ENCODE data around the gene MVB12B.
"Not testable (repeated sequence)": the region's sequence is repeated elsewhere in the genome, so short reads cannot be mapped to it uniquely, and the experiment has no call there.

The MVB12B gene

DNA sequence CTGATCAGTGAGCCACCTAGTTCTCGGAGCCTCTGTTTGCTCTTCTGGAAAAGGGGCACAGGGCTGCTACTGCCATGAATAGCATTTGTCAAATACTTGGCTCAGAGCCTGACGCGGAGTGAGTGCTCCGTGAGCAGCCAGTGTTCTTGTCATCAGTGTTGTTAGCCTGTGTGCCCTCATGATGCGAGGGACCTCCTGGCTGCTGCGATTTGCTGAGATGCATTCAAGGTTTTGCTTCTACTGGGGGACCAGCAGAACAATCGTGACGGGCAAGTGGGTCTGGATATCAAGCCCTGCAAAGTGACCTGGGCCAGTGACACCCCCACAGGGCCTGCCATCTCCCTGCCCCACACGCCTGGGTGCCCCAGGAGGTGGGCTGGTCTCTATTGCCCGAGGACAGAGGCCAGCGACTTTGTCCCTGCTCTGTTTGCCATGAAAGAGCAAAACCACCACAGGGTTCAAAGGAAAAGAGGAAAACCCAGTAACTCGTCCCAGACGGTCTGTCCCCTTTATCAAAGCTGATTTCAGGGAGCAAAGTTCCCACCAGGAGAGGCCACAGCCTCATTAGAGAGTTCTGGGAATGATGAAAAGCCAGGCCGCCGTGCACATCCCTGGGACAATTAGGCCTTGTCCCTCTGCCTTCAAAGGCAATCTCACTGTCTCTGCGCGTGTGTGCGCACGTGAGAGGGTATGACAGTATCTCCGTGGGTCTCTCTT lies 200.6 kb downstream of the MVB12B start:
- DNase-seq = no peak

DNA sequence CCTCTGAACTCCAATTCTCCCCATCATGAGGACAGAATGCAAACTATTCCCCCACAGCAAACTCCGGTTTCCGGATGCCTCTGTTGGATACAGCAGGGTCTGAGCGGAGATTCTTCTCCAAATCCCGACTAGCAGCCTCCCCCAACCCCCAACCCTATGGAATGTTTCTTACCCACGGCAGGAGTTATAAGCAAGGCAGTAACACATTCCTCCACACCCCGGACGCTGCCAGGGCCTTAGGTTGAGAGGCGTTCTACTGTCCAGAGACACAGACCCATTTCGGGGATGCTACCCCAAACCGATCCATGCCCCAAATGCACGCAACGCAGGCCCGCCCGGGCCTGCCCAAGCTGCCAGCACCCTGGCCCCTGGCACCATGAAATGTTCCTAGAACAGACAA lies 201.5 kb downstream of the MVB12B start:
- no peak for DNase-seq

DNA sequence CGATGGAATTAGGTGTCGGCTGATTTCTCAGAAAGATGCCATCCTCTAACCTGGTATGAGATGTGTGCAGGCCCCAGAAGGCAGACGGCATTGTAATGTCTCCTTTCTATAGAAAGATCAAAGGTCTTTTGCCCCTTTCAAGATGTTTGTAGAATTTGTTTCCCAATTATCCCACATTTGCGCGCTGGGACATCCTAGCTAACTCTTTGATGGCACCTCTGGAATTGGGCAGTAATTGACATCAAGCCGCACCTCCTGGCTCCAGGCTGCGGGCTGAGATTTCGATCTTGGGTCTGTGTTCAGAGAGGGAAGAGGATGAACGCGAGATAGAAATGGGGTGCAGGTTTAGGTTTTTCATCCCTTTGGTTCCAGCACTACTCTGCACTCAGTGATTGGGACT lies 202.3 kb downstream of the MVB12B start:
- no peak for DNase-seq

DNA sequence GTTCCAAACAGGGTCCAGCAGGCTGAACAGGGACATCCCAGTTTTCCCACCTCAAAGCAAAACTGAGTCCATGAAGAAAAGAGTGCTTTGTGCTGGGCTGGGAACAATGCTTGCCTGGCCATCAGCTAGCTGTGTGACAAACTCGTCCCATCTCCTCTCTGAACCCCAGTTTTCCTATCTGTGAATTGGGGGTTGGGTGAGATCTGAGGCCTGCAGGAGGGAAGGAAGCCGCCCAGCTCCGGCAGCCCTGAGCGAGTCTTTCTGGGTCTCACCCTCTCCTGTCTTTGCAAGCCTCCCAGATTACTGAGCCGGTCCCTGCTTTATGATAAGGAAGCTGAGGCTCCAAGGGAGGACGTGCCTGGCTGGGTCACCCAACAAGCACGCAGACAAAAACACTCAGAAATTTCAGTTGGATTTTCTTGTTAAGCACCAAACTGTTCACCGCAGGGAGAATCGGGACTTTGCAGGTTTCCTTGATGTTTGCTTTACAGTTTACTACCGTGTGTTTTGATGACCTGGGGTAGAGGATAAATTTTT lies 204.5 kb downstream of the MVB12B start:
- DNase-seq = no peak

DNA sequence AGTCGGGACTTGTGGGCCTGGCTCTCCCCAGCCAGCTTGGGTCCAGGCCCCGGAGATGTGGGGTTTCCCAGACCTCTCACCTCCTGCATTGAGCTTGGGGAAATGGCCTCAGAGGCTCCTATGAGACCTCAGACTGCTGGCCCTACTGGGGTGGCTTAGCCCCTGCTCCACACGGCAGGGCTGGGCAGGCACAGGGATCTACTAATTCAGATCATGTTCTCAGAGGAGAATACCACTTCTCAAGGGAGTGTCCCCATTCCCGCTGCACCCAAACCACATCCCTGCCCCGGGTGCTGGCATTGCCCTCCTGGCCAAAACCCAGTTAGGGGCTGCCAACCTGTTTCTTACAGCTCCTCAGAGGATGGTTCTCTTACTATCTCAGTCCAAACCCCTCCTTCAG lies 205.0 kb downstream of the MVB12B start:
- no peak for DNase-seq

DNA sequence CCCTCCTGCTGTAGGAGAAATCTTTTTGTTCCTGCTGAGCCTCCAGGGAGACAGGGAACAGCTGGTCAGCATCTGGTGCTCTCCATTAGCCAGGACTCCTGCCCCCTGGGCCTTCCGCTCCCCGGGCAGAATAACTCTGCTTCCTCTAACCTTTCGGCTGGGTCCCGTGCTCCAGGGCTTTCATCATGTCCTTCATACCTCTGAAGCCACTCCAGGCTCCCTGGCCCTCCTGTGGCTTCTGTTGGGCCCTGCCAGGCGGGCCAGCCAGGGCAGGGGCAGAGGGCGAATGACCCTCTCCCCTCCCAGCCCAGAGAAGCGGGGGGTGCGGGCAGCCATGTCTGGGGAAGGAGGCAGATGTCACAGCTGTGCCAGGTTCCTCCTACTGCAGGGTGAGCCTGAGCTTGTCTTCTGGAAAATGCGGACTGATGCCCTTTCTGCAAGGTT lies 205.4 kb downstream of the MVB12B start:
- no peak for DNase-seq

DNA sequence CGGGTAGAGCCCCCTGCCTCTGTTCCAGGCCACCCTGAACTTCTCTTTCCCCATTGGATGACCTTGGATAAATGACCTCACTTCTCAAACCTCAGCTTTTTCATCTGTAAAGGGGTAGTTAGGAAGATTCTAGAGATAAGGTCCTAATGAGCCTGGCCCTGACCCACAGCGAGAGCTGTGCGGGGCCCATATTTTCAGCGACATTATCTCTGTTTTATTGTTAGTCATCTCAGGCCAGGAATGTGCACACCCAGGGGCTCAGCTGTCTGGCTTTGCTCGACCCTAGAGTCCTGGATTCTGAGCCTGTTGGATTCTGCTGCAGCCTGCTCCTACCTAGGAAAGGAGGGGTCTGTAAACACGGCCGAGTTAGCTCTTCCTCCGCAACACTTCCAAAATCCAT lies 205.9 kb downstream of the MVB12B start:
- no peak for DNase-seq

DNA sequence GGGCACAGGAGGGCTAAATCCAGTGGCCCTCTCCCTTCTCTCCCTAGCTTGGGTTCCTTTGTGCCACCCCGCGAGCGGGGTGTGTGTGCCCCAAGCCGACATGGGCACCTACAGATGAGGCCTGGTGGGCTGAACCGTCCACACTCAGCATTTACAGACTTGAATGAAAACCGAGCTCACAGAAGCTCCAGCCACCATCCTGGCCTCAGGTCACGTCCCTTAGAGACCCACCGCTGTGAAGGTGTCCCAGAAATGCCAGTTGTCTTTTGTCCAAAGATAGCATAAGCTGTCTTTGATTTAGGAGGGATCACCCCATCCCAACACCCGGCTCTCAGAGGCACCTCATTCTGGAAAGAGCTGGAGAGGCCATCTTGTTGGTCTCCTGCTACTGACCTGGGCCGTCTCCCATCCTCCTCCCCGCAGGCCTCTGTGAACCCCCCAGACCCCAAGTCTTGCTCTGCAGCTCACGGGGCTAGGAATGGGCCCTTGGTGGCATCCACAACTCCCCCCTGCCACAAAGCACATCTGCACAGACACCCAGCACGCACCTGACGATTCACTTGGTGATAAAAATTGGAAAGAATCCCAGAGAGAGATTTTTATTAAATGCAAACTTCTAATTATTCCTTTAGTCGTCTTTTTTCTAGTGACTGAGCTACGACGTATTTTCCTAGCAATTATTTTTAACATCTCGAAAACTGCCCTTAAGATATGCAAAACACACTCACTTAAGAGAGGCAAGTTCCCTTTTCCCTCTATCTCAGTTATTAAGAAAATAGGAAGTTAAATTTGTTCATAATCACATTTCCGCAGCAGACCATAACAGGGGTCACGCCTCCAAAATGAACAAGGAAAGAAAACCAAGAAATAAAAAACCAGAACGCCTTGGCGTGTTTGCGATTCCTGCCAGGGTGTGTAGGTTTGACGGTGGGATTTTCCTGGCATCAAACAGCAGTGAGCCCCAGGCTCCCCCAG lies 206.6 kb downstream of the MVB12B start:
- DNase-seq = no peak

DNA sequence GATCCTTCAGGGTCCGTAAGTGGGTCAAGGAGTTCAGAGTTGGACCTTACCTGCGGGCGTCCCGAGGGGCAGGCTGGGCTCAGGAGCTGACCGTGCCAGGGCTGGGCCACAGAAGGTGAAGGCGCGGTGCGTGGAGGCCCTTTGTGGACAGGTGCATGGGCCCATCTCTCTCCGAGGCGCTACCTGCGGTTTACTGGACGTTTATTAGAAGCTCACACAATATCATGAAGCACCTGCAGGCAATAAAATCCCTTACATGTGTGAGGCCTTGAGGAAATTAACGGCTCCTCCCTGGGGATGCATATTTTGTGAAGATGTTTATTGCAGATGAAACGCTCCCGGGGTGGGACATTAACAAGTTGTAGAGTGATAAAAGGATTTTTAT lies 207.3 kb downstream of the MVB12B start:
- no peak for DNase-seq

DNA sequence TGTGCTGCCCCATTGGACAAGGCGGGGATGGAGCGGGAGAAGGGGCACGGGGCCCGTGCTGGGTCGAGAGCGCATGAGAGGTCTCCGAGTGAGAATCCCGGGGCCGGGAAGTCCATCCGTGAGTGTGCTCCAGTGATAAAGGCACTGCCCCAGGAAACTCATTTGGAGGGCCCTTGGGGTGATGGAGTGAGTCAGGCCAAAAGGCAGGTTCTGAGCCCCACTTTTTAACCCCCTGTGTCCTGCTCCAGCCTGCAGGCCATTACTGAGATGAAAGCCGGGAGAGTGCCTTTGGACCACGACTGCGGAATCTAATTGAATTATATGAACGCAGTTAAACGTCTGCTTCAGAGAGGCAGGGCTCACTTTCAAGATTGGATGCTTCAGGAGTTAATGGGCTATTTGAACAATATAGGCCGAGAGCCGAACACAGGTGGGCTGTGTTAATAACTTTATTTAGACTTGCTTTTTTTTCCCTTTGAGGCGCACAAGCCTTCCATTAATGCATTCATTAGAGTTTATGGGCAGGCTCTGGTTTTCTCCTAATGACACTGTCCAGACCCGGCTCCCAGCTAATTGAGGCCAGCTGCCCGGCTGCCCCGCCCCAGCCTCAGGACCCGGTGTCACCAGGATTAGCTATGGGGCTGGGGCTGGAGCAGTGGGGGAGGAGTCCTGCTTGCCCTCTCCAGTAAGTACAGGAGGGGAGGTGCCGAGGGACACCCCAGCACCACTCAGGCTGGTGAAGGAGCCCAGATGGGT lies 208.0 kb downstream of the MVB12B start:
- no peak for DNase-seq

DNA sequence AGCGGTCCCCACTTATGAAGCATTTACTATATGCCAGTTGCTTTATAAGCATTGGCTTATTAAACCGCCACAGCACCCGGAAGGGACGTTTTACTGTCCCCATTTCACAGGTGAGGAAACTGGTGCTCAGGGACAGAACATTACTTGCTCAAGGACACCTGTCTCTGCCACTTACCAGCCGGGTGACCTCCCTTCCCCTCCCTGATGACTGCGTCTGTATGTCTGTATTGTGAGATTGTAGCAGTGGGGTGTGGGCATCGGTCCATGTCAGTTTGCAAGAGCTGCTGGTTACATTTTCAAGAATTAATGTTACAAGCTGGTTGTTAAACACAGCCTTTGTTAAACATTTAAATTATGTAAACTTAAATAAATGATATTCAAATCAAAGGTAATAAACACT lies 209.5 kb downstream of the MVB12B start:
- no peak for DNase-seq

DNA sequence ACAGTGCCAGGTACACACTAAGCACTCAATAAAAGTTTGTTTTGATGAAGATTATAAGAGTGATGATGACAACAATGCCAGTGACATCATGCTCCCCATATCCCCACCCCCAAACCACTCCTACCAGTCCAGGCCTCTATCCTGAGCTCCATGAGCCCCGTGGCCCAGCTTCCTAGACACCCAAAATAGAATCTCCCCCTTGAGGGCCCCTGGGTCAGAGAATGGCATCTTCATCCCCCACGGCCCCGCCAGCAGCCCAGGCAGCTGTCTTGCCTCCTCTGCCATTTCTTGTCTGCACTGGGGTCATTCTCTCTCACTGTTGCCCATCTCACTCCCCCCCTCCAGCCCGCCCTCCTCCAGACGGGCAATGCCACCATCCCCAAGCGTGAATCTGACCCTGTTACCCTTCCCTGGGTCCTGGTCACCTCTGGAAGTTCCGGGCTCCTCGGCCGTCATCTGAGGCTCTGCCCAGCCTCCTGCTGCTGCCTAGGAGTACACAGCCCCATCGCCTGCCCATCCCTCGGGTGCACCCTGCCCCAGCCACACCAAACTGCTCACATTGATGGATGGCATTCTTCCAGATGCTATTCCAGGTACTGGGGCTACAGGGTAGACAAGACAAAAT lies 210.3 kb downstream of the MVB12B start:
- no peak for DNase-seq

DNA sequence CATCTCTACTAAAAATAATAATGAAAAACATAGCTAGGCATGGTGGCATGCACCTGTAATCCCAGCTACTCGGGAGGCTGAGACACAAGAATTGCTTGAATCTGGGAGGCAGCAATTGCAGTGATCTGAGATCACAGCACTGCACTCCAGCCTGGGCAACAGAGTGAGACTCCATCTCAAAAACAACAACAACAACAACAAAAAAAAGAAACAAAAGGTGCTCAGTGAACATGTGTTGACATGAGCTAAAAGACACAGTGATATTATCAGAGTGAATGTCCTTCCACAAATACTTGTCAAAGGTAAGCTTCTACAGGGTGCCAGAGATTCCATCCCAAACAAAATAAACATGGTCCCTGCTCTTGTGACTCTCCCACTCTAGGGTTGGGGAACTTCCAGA lies 211.9 kb downstream of the MVB12B start:
- no peak for DNase-seq

DNA sequence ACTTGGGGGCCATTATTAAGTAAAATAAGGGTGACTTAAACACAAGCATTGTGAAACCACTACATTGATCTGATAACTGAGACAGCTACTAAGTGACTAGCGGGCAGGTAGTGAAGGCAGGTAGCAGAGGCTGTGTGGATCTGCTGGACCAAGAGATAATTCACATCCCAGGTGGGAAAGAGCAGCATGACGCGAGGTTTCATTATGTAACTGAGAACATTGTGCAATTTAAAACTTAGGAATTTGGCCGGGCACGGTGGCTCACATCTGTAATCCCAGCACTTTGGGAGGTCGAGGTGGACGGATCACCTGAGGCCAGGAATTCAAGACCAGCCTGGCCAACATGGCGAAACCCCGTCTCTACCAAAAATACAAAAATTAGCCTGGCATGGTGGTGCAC lies 213.8 kb downstream of the MVB12B start:
- DNase-seq = not testable (repeated sequence)

DNA sequence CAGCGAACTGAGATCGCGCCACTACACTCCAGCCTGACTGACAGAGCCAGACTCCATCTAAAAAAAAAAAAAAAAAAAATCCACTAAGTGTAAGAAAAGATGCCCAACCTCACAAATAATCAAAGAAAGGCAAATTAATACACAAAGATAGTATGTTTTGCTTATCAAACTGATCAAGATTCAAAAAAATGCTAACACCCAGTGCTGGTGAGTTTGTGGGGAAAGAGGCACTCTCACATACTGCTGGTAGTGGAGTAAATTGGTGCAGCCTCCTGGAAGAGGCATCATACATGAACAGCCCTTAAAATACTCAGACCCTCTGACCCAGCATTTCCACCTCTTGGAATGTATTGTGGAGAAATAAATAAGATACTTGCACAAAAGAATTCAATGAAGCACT lies 216.9 kb downstream of the MVB12B start:
- DNase-seq = no peak

DNA sequence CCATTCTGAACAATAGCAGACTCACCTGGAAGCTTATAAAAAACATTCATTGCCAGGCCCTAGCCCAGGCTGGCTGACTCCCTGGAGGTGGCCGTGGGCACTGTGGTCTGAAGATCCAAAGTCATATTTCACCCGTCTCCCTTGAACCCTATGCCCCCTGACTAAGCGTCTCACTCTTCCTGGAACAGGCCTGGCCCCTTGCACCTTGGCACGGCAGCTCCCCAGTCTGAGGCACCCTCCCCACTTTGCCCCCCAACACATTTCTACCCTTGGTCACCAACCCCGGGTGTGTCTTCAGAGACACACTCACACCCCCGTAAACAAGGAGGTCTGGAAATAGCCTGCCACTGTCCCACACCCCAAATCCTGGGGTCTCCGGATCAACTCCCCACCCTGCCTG lies 218.5 kb downstream of the MVB12B start:
- no peak for DNase-seq

DNA sequence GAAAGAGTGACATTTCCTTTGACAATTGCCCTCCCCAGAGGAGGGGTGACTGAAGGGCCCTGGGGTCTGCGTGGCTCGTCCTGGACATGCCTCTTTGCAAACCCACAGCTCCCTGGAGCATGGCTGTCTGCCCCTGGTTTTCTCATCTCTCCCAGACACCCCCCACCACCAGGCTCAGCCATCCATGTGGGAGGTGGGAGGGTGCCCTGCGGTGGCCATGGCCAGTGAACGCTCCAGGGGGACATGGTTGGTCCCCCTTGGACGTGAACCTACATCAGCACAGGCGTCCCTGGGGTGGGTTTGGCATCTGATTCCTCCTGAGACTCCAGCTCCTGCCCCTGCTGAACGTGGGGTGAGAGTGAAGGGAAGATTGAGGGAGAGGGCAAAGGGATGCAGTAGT lies 219.4 kb downstream of the MVB12B start:
- no peak for DNase-seq

DNA sequence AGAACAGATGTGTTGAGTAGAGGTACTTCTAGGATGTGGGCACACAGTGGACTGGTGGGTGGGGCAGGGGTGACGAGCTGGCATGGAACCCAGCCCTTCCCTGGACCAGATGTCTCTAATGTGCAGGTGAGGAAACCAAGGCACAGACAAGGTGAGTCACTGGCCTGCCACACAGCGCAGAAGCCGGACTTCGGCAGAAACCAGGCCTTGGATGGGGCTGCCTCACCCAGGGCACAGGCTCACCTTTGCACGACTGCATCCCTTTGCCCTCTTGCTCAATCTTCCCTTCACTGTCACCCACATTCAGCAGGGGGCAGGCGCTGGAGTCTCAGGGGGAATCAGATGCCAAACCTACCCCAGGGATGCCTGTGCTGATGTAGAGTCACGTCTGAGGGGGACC lies 221.7 kb downstream of the MVB12B start:
- no peak for DNase-seq

DNA sequence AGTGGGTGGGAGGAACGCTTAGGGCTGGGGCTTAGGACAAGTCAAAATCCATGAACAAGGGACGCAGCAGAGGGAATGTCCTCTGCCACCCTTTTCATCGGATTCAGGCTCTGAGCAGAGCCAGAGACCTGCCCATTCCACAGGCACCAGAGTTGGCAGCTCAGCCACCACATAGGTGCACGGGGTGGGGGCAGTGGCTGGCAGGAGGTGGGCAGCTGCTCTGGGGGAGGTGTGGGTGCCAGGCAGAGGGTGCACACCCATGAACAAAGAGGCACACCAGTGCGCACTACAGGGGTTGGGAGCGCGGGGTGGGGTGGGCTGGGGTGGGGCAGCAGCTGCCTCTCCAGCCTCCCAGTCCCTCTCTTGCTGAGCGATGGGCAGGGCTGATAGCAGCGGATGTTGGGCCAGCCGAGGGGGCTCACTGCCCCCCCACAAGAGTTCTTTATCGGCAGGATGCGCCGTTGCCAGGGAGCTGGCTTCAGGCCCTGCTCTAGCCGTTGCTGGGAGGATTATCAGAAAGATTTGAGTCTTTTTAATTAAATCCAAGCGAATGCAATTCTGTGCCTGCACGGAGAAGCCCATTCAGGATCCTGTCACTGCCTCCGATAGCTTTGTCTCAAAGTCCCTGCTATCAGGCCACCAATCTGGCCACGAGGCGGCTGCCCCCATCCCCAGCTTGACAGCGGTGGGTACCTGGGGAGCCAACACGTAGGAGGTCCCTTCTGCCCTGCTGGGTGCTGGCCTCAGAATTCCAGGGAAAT lies 222.8 kb downstream of the MVB12B start:
- no peak for DNase-seq

DNA sequence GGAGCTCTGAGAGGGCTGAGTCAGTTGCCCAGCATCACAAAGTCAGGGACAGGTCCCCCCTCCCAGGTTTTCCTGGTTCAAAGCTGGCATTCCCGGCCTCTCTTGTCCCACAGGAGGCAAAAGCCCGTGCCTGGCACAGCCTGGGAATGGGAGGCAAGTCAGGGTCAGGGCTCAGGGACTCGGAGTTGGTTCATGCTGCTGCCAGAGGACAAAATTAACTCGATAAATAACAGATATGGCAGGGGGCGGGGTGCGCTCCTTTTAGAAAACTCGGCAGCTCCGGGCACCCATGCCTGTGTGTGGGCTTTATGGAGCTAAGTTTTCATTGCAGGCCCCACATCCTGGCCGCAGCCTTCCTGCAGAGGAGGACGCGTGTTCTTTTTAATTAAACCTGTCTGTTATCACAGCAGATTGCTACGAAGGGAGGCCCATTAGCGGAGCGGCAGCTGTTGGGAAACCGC lies 224.3 kb downstream of the MVB12B start:
- no peak for DNase-seq

DNA sequence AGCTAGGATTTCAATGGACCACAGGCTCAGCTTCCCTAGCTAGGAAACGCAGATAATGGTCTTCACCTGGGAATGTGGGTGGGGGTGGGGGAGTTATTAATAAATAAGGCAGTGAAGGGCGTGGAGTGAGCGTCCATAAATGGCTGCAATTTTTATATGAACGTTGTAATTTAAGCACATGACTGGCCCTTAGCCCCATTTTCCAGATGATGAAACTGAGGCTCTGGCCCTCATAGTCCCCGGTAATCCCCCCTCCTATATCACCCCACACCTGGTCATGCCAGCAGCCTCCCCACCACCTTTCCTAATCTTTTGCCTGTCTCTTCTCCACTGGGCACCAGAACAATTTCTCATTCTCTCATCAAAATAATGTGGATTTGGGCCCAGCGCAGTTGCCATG lies 225.2 kb downstream of the MVB12B start:
- DNase-seq = no peak

DNA sequence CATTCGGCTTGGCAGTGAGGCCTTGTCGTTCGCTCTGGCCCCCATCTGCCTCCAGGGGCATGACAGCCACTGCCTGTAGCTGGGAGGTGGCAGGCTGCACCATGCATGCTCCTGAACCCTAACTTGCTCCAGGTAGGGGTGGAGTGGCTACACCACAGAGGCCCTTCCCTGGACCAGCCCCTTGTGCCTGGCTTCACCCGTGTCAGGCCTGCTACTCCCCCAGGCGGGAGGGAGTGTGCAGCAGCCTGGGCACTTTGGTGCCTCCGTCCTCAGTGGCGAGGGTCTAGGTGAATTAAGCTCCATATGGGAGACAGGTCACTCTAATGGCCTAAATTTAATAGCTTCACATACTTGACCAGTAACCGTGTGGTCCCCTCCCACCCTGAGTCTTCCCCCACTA lies 227.7 kb downstream of the MVB12B start:
- no peak for DNase-seq
